ENCODE measurements around the gene CA12.

DNA sequence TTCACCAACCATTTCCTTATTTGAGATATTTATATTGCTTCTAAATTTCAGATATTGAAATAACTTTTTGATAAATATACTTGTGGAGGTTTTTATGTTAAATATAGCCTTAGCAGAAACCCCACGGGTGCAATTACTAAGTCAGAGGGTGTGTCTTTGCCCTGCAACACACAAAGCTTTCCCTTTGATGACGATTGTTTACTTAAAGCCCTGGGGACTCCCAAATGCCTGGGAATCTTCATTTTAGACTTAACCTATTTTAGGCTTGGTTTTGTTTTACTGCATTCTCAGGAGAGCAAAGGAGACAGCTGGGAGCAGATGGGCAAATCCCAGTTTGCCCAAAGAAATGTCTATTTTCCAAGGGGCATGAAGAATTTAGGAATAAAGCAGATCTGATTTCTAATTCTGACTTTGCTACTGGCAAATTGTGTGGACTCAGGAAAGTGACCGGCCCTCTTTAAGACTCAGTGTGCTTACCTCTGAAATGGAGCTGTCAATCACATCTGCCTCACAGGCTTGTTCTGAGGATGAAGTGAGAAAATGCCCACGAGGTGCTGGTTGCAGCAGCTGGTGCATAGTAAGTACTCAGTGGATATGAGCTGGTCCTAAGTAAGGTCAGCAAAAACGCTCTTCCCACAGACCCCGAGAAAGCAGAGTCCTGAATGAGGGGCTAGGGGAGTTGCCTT is 49.3 kb upstream of the CA12 start:
- no peak for TF ChIP-seq PHF8 (IDR thresholded peaks at IDR 0.05; ENCODE audit: borderline replicate concordance, low read length)
- TF ChIP-seq RAD21 (CRISPR knock-in tag; conservative IDR thresholded peaks at IDR 0.05 in 1 of 2, IDR thresholded peaks at IDR 0.05 in 1 of 2), result no peak
- no peak for TF ChIP-seq KDM4B (IDR thresholded peaks at IDR 0.05; ENCODE audit: borderline replicate concordance in 2 of 2, low read depth in 1 of 2)
- TF ChIP-seq ZC3H11A (IDR thresholded peaks at IDR 0.05; ENCODE audit: low read depth, low read length), result no peak
- no peak for TF ChIP-seq ARNT (IDR thresholded peaks at IDR 0.05)
- TF ChIP-seq FOS (IDR thresholded peaks at IDR 0.05; ENCODE audit: extremely low read depth, insufficient read length), result no peak
- no peak for TF ChIP-seq EZH2 (IDR thresholded peaks at IDR 0.05; ENCODE audit: borderline replicate concordance, low read depth, low read length)
- TF ChIP-seq, protein P1, sequence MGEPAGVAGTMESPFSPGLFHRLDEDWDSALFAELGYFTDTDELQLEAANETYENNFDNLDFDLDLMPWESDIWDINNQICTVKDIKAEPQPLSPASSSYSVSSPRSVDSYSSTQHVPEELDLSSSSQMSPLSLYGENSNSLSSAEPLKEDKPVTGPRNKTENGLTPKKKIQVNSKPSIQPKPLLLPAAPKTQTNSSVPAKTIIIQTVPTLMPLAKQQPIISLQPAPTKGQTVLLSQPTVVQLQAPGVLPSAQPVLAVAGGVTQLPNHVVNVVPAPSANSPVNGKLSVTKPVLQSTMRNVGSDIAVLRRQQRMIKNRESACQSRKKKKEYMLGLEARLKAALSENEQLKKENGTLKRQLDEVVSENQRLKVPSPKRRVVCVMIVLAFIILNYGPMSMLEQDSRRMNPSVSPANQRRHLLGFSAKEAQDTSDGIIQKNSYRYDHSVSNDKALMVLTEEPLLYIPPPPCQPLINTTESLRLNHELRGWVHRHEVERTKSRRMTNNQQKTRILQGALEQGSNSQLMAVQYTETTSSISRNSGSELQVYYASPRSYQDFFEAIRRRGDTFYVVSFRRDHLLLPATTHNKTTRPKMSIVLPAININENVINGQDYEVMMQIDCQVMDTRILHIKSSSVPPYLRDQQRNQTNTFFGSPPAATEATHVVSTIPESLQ (CRISPR knock-in tag; IDR thresholded peaks at IDR 0.05), result no peak
- no peak for TF ChIP-seq POLR2AphosphoS5 (IDR thresholded peaks at IDR 0.05; ENCODE audit: control insufficient read depth, insufficient read depth, low read depth, low read length)
- no peak for TF ChIP-seq NR1H2 (CRISPR knock-in tag; IDR thresholded peaks at IDR 0.05)
- no peak for TF ChIP-seq RBM25 (IDR thresholded peaks at IDR 0.05; ENCODE audit: low read depth, low read length, severe bottlenecking)
